K562 (cell line): ENCODE data around the gene SLC8A1. TPM values are rescaled to one million over a fixed set of nuclear protein-coding genes. Genes with fewer than 3 reads are reported as not detected.

Experiments used
- ATAC-seq: fragments of 200-7000 bp; cut with Tn5 transposase; 3 replicates; pipeline ENCODE4 v1.9.1; 2020; ENCODE audit warnings: moderate library complexity
- BruUV-seq: library from RNA; stranded (reverse); fragments of 400-500 nt; replicated peaks from 2 replicates; lab custom pipeline; 2021; lab: Mats Ljungman, UMichigan
- CTCF ChIA-PET: fragments of 300-600 bp; formaldehyde crosslinking; extraction: SDS; loops from one replicate; lab custom pipeline; 2021; ENCODE audit warnings: low intra/inter-chr PET ratio; lab: Yijun Ruan, JAX
- POLR2A ChIA-PET: fragments of 300-600, 350-650 bp; sonication (Branson Sonifier 250); formaldehyde crosslinking; extraction: SDS; loops from one replicate; lab custom pipeline; 2021; ENCODE audit warnings: antibody characterized with exemption, inconsistent platforms; lab: Yijun Ruan, JAX
- DNase-seq, 4 experiments: peaks; one replicate each; pipeline versions ENCODE4 v3.0.0 to v3.0.0-alpha.2; 2011 to 2018; ENCODE audit warnings: low spot score in 3 of 4, mixed read lengths in 3 of 4; ENCODE audit errors: extremely low read depth in 1 of 4
- FAIRE-seq: peaks from 2 replicates; lab custom pipeline; 2011; peaks lifted over from hg19 to GRCh38; lab: Jason Lieb, UNC
- H2AFZ ChIP-seq: 2 replicates; pipeline ENCODE4 v1.6.0; 2011; ENCODE audit warnings: low read depth, low read length, control low read depth, inconsistent platforms
- H3K27ac ChIP-seq: fragments of 200-600 bp; 3 replicates; pipeline ENCODE4 v1.8.0; 2011; ENCODE audit warnings: low read depth, mild to moderate bottlenecking, control low read depth, inconsistent platforms, low read length, moderate library complexity, mixed read lengths; ENCODE audit errors: extremely low read depth
- H3K27me3 ChIP-seq, 2 experiments: fragments of 300-600 bp in 1 of 2; 2 replicates in 1 of 2; 3 replicates in 1 of 2; pipeline versions ENCODE4 v1.6.0 to v1.8.0; 2011; ENCODE audit warnings: inconsistent platforms in 2 of 2, low read length in 2 of 2, mild to moderate bottlenecking in 1 of 2, mixed read lengths in 1 of 2, moderate library complexity in 1 of 2; ENCODE audit not compliant: control insufficient read depth in 2 of 2, insufficient read depth in 2 of 2
- H3K36me3 ChIP-seq: fragments of 300-600 bp; 3 replicates; pipeline ENCODE4 v1.8.0; 2011; ENCODE audit warnings: mild to moderate bottlenecking, low read length, inconsistent platforms; ENCODE audit not compliant: control insufficient read depth, insufficient read depth
- H3K4me1 ChIP-seq, 2 experiments: fragments of 200-600 bp in 1 of 2; replicated peaks in 1 of 2; 2 replicates in 1 of 2; 3 replicates in 1 of 2; pipeline versions ENCODE4 v1.5.1 to v1.8.0; 2011; ENCODE audit warnings: inconsistent platforms in 2 of 2, low read length in 2 of 2, mild to moderate bottlenecking in 1 of 2, mixed read lengths in 1 of 2, moderate library complexity in 1 of 2; ENCODE audit not compliant: control insufficient read depth in 2 of 2, insufficient read depth in 2 of 2
- H3K4me2 ChIP-seq: 2 replicates; pipeline ENCODE4 v1.6.1; 2011; ENCODE audit warnings: low read length, control low read depth, inconsistent platforms, mixed read lengths; ENCODE audit not compliant: insufficient read depth
- H3K4me3 ChIP-seq: fragments of 200-600 bp; sonication (generic), shearing (Covaris generic); 2 replicates; pipeline ENCODE4 v1.5.1; 2016; ENCODE audit warnings: control low read depth, inconsistent platforms
- H3K79me2 ChIP-seq: fragments of 200-600 bp; 3 replicates; pipeline ENCODE4 v1.8.0; 2011; ENCODE audit warnings: low read length, inconsistent platforms; ENCODE audit not compliant: control insufficient read depth, insufficient read depth
- H3K9ac ChIP-seq, 2 experiments: 2 replicates each; pipeline versions ENCODE4 v1.6.0 to v1.6.1; 2011; ENCODE audit warnings: low read depth in 2 of 2, low read length in 2 of 2, control low read depth in 1 of 2, inconsistent platforms in 1 of 2, mild to moderate bottlenecking in 1 of 2, mixed read lengths in 1 of 2; ENCODE audit not compliant: insufficient read depth in 1 of 2
- H3K9me1 ChIP-seq: one replicate; pipeline ENCODE4 v1.6.0; 2011; ENCODE audit warnings: inconsistent platforms, mild to moderate bottlenecking, low read length, moderate library complexity; ENCODE audit not compliant: control insufficient read depth, insufficient read depth
- H3K9me3 ChIP-seq: replicated peaks from 2 replicates; pipeline ENCODE4 v1.5.1; 2011; ENCODE audit warnings: low read depth, low read length, inconsistent platforms; ENCODE audit not compliant: control insufficient read depth, insufficient read depth
- H4K20me1 ChIP-seq: replicated peaks from 2 replicates; pipeline ENCODE4 v1.6.1; 2011; ENCODE audit warnings: low read length, inconsistent platforms, mixed read lengths; ENCODE audit not compliant: control insufficient read depth, insufficient read depth
- CBFB ChIP-seq: sonication (generic); formaldehyde crosslinking; IDR thresholded peaks from 2 replicates; pipeline ENCODE4 v1.4.0; 2020; ENCODE audit warnings: mild to moderate bottlenecking, missing genetic modification reagents
- EP300 ChIP-seq: IDR thresholded peaks from 2 replicates; pipeline ENCODE4 v1.6.1; 2012; ENCODE audit warnings: low read length, improper control_type of control experiment
- GABPA ChIP-seq: fragments of 200-800 bp; sonication (Bioruptor generic); conservative IDR thresholded peaks from 2 replicates; pipeline ENCODE4 v1.6.1; 2016; ENCODE audit warnings: low read depth, missing genetic modification characterization, missing compliant biosample characterization
- HDAC3 ChIP-seq: fragments of 450-650 bp; IDR thresholded peaks from 2 replicates; pipeline ENCODE4 v1.6.1; 2018; ENCODE audit warnings: borderline replicate concordance, mild to moderate bottlenecking, moderate library complexity; ENCODE audit not compliant: partially characterized antibody
- NUFIP1 ChIP-seq: fragments of 450-650 bp; IDR thresholded peaks from 2 replicates; pipeline ENCODE4 v1.6.1; 2018; ENCODE audit not compliant: partially characterized antibody
- POLR2B ChIP-seq: fragments of 450-650 bp; IDR thresholded peaks from 2 replicates; pipeline ENCODE4 v1.6.1; 2018; ENCODE audit warnings: low read depth; ENCODE audit not compliant: partially characterized antibody
- SETDB1 ChIP-seq: IDR thresholded peaks from one replicate; pipeline ENCODE4 v1.6.1; 2012; ENCODE audit warnings: low read length, control low read depth, inconsistent platforms
- SIX5 ChIP-seq, 2 experiments: IDR thresholded peaks; 2 replicates each; pipeline ENCODE4 v1.6.1; 2011; ENCODE audit warnings: low read length in 2 of 2, borderline replicate concordance in 1 of 2, low read depth in 1 of 2, mild to moderate bottlenecking in 1 of 2, moderate library complexity in 1 of 2; ENCODE audit not compliant: insufficient read depth in 1 of 2
- SNAPC5 ChIP-seq: fragments of 250-450 bp; sonication (Bioruptor Pico); IDR thresholded peaks from 2 replicates; pipeline ENCODE4 v1.8.0; 2021; ENCODE audit warnings: moderate library complexity, mild to moderate bottlenecking, inconsistent platforms
- TCF7 ChIP-seq: sonication (generic); IDR thresholded peaks from 2 replicates; pipeline ENCODE4 v1.6.1; 2016; ENCODE audit warnings: antibody characterized with exemption, borderline replicate concordance
- WHSC1 ChIP-seq: IDR thresholded peaks from one replicate; pipeline ENCODE4 v1.6.1; 2012; ENCODE audit warnings: low read length, control low read depth, inconsistent platforms
- ZNF12 ChIP-seq: sonication (generic); formaldehyde crosslinking; IDR thresholded peaks from 2 replicates; pipeline ENCODE4 v1.4.0; 2020; ENCODE audit warnings: mild to moderate bottlenecking, missing genetic modification reagents
- WGBS: fragments of 100-300 bp; shearing (Covaris generic); methylation state at CpG from one replicate; pipeline ENCODE4 v1.1.6; 2016; ENCODE audit warnings: low coverage, mixed read lengths; ENCODE audit not compliant: insufficient coverage; ENCODE audit errors: missing lambda C conversion rate; 5-methylcytosine and 5-hydroxymethylcytosine counted together
- in situ Hi-C: fragments of 300-500 bp; cut with MboI; formaldehyde crosslinking; loops from 4 replicates; pipeline ENCODE4 v1.15.0; 2018; ENCODE audit warnings: inconsistent platforms, mixed read lengths
- intact Hi-C: fragments of 100-400 bp; cut with micrococcal nuclease; formaldehyde crosslinking; loops from 2 replicates; pipeline ENCODE4 v1.14.2; 2022
- polyA plus RNA-seq, 8 experiments: library from polyadenylated mRNA; depleted of rRNA in 4 of 8; stranded (reverse) in 5 of 8; unstranded in 3 of 8; fragments of >200 nt; fragmentation: Nextera tagmentation in 2 of 8; fragmentation: Illumina TruSeq in 1 of 8; extraction: Ambion mirVana in 2 of 8; extraction: Trizol in 1 of 8; gene quantifications; 2 replicates each; pipeline versions ENCODE4 v1.2.1 to v1.2.3, GENCODE V29; 2011 to 2014; ENCODE audit warnings: inconsistent platforms in 1 of 8, missing spikeins in 1 of 8
- total RNA-seq, 7 experiments: library from RNA; depleted of rRNA in 6 of 7; stranded (reverse); fragments of >200 nt in 6 of 7; fragmentation: Illumina TruSeq in 2 of 7; extraction: Trizol in 2 of 7; gene quantifications; 2 replicates each; pipeline versions ENCODE4 v1.2.1 to v1.2.3, GENCODE V29; 2011 to 2021; ENCODE audit warnings: low replicate concordance in 1 of 7

Gene SLC8A1
- total and polyA plus RNA-seq, 9 of the 15 experiments (the other 6 are each of a cell fraction or from before 2014, with no cell fraction given) = not detected

GRCh38 chr2:40243581-40244187 lies 208.2 kb downstream of the SLC8A1 start:
- H3K9me3 ChIP-seq = no peaks in the 10 kb centered on the region
- no peak overlapping the region for H3K4me2 ChIP-seq
- in situ Hi-C loops (no loop called here), intact Hi-C loops (no loop called here)
- H3K27me3 ChIP-seq = no peaks in the 10 kb centered on the region
- TF ChIP-seq HDAC3 = no peak
- no peaks in the 10 kb centered on the region for H3K36me3 ChIP-seq
- H3K9me1 ChIP-seq = no peaks in the 10 kb centered on the region
- DNase-seq (no peak), ATAC-seq (no peak), FAIRE-seq (no peak)
- H3K27ac ChIP-seq = no peak overlapping the region
- CTCF ChIA-PET = interaction anchor here (0.7 kb wide), 1 partner anchor 1516 kb away, joined by 3 read pairs; no protein-coding TSS in a partner anchor
- no peaks in the 10 kb centered on the region for H3K4me1 ChIP-seq
- H3K4me3 ChIP-seq = no peak overlapping the region
- no peaks in the 10 kb centered on the region for H4K20me1 ChIP-seq
- no peak overlapping the region for H2AFZ ChIP-seq
- WGBS = 4% methylated on average over 3 of the region's 3 CpGs
- POLR2A ChIA-PET = no interaction called here
- no TSS peak for BruUV-seq
- H3K79me2 ChIP-seq = no peaks in the 10 kb centered on the region
- no peak overlapping the region for H3K9ac ChIP-seq

GRCh38 chr2:40242315-40242714 lies 209.6 kb downstream of the SLC8A1 start:
- H3K27ac ChIP-seq = no peak overlapping the region
- TF ChIP-seq WHSC1 = no peak
- no peak for TF ChIP-seq EP300
- TF ChIP-seq SETDB1 = no peak
- TF ChIP-seq SIX5 (IDR thresholded peaks at IDR 0.05; ENCODE audit: borderline replicate concordance in 1 of 2, insufficient read depth in 1 of 2, low read depth in 1 of 2, low read length in 2 of 2) = no peak
- no peak for TF ChIP-seq GABPA (tag)
- TF ChIP-seq NUFIP1 = no peak
- TF ChIP-seq CBFB = no peak
- TF ChIP-seq POLR2B = no peak
- TF ChIP-seq SNAPC5 (CRISPR knock-in tag) = no peak
- no peak for TF ChIP-seq ZNF12 (CRISPR knock-in tag)
- no peak for TF ChIP-seq TCF7
- TF ChIP-seq, all 486 proteins: peak for 0
- WGBS = 0% methylated on average over 3 of the region's 3 CpGs
- Histone ChIP-seq H3K9ac (no peak overlapping the region), H3K79me2 (no peaks in the 10 kb centered on the region), H3K4me2 (no peak overlapping the region), H3K9me1 (no peaks in the 10 kb centered on the region), H3K4me3 (no peak overlapping the region), H3K36me3 (no peaks in the 10 kb centered on the region), H3K4me1 (no peaks in the 10 kb centered on the region), H3K27me3 (no peaks in the 10 kb centered on the region), H4K20me1 (no peaks in the 10 kb centered on the region), H2AFZ (no peak overlapping the region), H3K9me3 (no peaks in the 10 kb centered on the region)
- in situ Hi-C loops = no loop called here
- no peak for ATAC-seq
- ChIA-PET POLR2A (no interaction called here), CTCF (no interaction called here)
- no TSS peak for BruUV-seq
- FAIRE-seq = no peak
- no peak for DNase-seq
- intact Hi-C loops = no loop called here
